Hematopoietic multipotent progenitor cell treated with erythropoietin and hydrocortisone succinate and interleukin-3 and kit ligand, for 8 days (in vitro differentiated cells): Measurements from ENCODE around the gene ZNF41.
"Not testable (repeated sequence)": the region's sequence is repeated elsewhere in the genome, so short reads cannot be mapped to it uniquely, and the experiment has no call there.

ENCODE experiments used
- DNase-seq: peaks from one replicate; pipeline ENCODE4 v3.0.0-alpha.2; 2015

The ZNF41 gene

GRCh38 chrX:47482512-47483305, at the start of gene ZNF41:
Gene ZNF41 (minus strand): TSS chrX:47483222. CDS start chrX:47467481, 15,741 bp downstream.
- peak; percentile 88 for DNase-seq

- peak; percentile 17 for DNase-seq
Observed at GRCh38 chrX:47530049-47530448, 47.0 kb upstream of the ZNF41 start.

- DNase-seq, result no peak
Observed at GRCh38 chrX:47529548-47529947, 46.5 kb upstream of the ZNF41 start.

GRCh38 chrX:47523713-47524166, 40.7 kb upstream of the ZNF41 start:
- DNase-seq, result no peak

- peak; percentile 59 for DNase-seq
Observed at GRCh38 chrX:47523297-47523696, 40.3 kb upstream of the ZNF41 start.

GRCh38 chrX:47518144-47518543, 35.1 kb upstream of the ZNF41 start:
- DNase-seq, result no peak

GRCh38 chrX:47515941-47516665, 33.1 kb upstream of the ZNF41 start:
- DNase-seq, result no peak

- no peak for DNase-seq
Observed at GRCh38 chrX:47514533-47515235, 31.7 kb upstream of the ZNF41 start.

- not testable (repeated sequence) for DNase-seq
Observed at GRCh38 chrX:47513034-47513965, 30.3 kb upstream of the ZNF41 start.

- DNase-seq, result not testable (repeated sequence)
Observed at GRCh38 chrX:47512383-47512782, 29.4 kb upstream of the ZNF41 start.

- DNase-seq, result no peak
Observed at GRCh38 chrX:47507153-47507867, 24.3 kb upstream of the ZNF41 start.

- DNase-seq, result no peak
Observed at GRCh38 chrX:47503151-47503550, 20.1 kb upstream of the ZNF41 start.

GRCh38 chrX:47502316-47503125, 19.5 kb upstream of the ZNF41 start:
- DNase-seq, result no peak

GRCh38 chrX:47501226-47502074, 18.4 kb upstream of the ZNF41 start:
- DNase-seq, result no peak

GRCh38 chrX:47500554-47500953, 17.5 kb upstream of the ZNF41 start:
- DNase-seq, result no peak

GRCh38 chrX:47499293-47499692, 16.3 kb upstream of the ZNF41 start:
- no peak for DNase-seq

- DNase-seq, result no peak
Observed at GRCh38 chrX:47498411-47498810, 15.4 kb upstream of the ZNF41 start.

- DNase-seq, result peak; percentile 16
Observed at GRCh38 chrX:47497271-47497888, 14.4 kb upstream of the ZNF41 start.

GRCh38 chrX:47492133-47492532, 9.1 kb upstream of the ZNF41 start:
- not testable (repeated sequence) for DNase-seq
